HepG2 (cell line): ENCODE data around the gene HDLBP. TPM values are rescaled to one million over a fixed set of nuclear protein-coding genes. Genes with fewer than 3 reads are reported as not detected.

Experiments used
- BHLHE40 ChIP-seq: IDR thresholded peaks from 2 replicates; pipeline ENCODE4 v1.6.1; 2011; ENCODE audit warnings: low read length, improper control_type of control experiment
- BORCS8-MEF2B ChIP-seq: sonication (generic); formaldehyde crosslinking; IDR thresholded peaks from 2 replicates; pipeline ENCODE4 v1.8.0; 2022; ENCODE audit warnings: mild to moderate bottlenecking, missing genetic modification reagents
- ETV5 ChIP-seq: IDR thresholded peaks from 2 replicates; pipeline ENCODE4 v1.6.1; 2018; ENCODE audit warnings: missing biosample characterization, missing genetic modification reagents, inconsistent platforms, borderline replicate concordance
- NR0B2 ChIP-seq: sonication (generic); formaldehyde crosslinking; IDR thresholded peaks from 2 replicates; pipeline ENCODE4 v1.4.0; 2020; ENCODE audit warnings: mild to moderate bottlenecking, missing genetic modification reagents
- TARDBP ChIP-seq: sonication (generic); formaldehyde crosslinking; IDR thresholded peaks from 2 replicates; pipeline ENCODE4 v1.8.0; 2022; ENCODE audit warnings: mild to moderate bottlenecking, missing genetic modification reagents
- ZGPAT ChIP-seq: IDR thresholded peaks from 2 replicates; pipeline ENCODE4 v1.6.1; 2016; ENCODE audit warnings: mild to moderate bottlenecking
- ZNF18 ChIP-seq: sonication (generic); formaldehyde crosslinking; IDR thresholded peaks from 2 replicates; pipeline ENCODE4 v1.8.0; 2022; ENCODE audit warnings: mild to moderate bottlenecking, missing genetic modification reagents; ENCODE audit not compliant: insufficient replicate concordance
- ZNF232 ChIP-seq: sonication (generic); formaldehyde crosslinking; IDR thresholded peaks from 2 replicates; pipeline ENCODE4 v1.4.0; 2020; ENCODE audit warnings: missing genetic modification reagents, borderline replicate concordance
- polyA plus RNA-seq, 8 experiments: library from polyadenylated mRNA; depleted of rRNA in 3 of 8; stranded (reverse) in 7 of 8; unstranded in 1 of 8; fragments of >200 nt; fragmentation: Illumina TruSeq in 4 of 8; extraction: Trizol in 4 of 8; gene quantifications; 2 replicates each; pipeline versions ENCODE4 v1.2.1 to v1.2.3, GENCODE V29; 2011 to 2016; ENCODE audit warnings: low read depth in 4 of 8, missing spikeins in 1 of 8, mixed read lengths in 1 of 8; ENCODE audit not compliant: insufficient read depth in 1 of 8
- total RNA-seq, 5 experiments: library from RNA; depleted of rRNA; stranded (reverse); fragments of >200 nt; fragmentation: Illumina TruSeq; extraction: Trizol; gene quantifications; 2 replicates each; pipeline ENCODE4 v1.2.3, GENCODE V29; 2016; ENCODE audit warnings: low read depth in 1 of 5
- TF ChIP-seq, protein P1 (sequence below): sonication (generic); formaldehyde crosslinking; IDR thresholded peaks from 2 replicates; pipeline ENCODE4 v1.4.0; 2020; ENCODE audit warnings: missing genetic modification reagents
- TF ChIP-seq, protein P2 (sequence below): fragments of 450-650 bp; IDR thresholded peaks from 2 replicates; pipeline ENCODE4 v1.6.1; 2016

Gene HDLBP
- total and polyA plus RNA-seq, 2 of the 13 experiments (the other 11 are each of a cell fraction or from before 2014, with no cell fraction given) = 464 to 707 TPM

- peak; percentile 26; the same call in 1 of the 2 replicates for TF ChIP-seq ETV5 (CRISPR knock-in tag)
- TF ChIP-seq, protein P1, sequence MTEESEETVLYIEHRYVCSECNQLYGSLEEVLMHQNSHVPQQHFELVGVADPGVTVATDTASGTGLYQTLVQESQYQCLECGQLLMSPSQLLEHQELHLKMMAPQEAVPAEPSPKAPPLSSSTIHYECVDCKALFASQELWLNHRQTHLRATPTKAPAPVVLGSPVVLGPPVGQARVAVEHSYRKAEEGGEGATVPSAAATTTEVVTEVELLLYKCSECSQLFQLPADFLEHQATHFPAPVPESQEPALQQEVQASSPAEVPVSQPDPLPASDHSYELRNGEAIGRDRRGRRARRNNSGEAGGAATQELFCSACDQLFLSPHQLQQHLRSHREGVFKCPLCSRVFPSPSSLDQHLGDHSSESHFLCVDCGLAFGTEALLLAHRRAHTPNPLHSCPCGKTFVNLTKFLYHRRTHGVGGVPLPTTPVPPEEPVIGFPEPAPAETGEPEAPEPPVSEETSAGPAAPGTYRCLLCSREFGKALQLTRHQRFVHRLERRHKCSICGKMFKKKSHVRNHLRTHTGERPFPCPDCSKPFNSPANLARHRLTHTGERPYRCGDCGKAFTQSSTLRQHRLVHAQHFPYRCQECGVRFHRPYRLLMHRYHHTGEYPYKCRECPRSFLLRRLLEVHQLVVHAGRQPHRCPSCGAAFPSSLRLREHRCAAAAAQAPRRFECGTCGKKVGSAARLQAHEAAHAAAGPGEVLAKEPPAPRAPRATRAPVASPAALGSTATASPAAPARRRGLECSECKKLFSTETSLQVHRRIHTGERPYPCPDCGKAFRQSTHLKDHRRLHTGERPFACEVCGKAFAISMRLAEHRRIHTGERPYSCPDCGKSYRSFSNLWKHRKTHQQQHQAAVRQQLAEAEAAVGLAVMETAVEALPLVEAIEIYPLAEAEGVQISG (CRISPR knock-in tag) = peak; percentile 57
- TF ChIP-seq, protein P2, sequence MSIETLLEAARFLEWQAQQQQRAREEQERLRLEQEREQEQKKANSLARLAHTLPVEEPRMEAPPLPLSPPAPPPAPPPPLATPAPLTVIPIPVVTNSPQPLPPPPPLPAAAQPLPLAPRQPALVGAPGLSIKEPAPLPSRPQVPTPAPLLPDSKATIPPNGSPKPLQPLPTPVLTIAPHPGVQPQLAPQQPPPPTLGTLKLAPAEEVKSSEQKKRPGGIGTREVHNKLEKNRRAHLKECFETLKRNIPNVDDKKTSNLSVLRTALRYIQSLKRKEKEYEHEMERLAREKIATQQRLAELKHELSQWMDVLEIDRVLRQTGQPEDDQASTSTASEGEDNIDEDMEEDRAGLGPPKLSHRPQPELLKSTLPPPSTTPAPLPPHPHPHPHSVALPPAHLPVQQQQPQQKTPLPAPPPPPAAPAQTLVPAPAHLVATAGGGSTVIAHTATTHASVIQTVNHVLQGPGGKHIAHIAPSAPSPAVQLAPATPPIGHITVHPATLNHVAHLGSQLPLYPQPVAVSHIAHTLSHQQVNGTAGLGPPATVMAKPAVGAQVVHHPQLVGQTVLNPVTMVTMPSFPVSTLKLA = peak; percentile 32
- TF ChIP-seq ZGPAT (CRISPR knock-in tag) = 0 out of 2 replicates have a peak, but pooled peaks have one; percentile 21
- TF ChIP-seq ZNF232 (CRISPR knock-in tag) = 0 out of 2 replicates have a peak, but pooled peaks have one; percentile 27
- TF ChIP-seq BHLHE40 = peak; percentile 91
- peak; percentile 56; the same call in 1 of the 2 replicates for TF ChIP-seq TARDBP (CRISPR knock-in tag)
- 0 out of 2 replicates have a peak, but pooled peaks have one; percentile 36 for TF ChIP-seq NR0B2
- 0 out of 2 replicates have a peak, but pooled peaks have one; percentile 47 for TF ChIP-seq BORCS8-MEF2B (CRISPR knock-in tag)
- TF ChIP-seq ZNF18 (CRISPR knock-in tag) = peak; percentile 82
These were observed 22.1 kb downstream of the HDLBP start (continued) for GRCh38 chr2:241293378-241293797.
